Skin of body (tissue), 2 donors: ENCODE measurements around the gene OXT. TPM values are rescaled to one million over a fixed set of nuclear protein-coding genes. Genes with fewer than 3 reads are reported as not detected.
"Not testable (repeated sequence)": the region's sequence is repeated elsewhere in the genome, so short reads cannot be mapped to it uniquely, and the experiment has no call there.

ENCODE experiments used
- DNase-seq: peaks from one replicate; lab custom pipeline; 2025; lab: John Stamatoyannopoulos, UW
- total RNA-seq: library from RNA; depleted of rRNA; stranded (reverse); fragments of >200 nt; gene quantifications from one replicate; pipeline ENCODE4 v1.2.3, GENCODE V29; 2014

OXT gene
- total RNA-seq: not detected

DNA sequence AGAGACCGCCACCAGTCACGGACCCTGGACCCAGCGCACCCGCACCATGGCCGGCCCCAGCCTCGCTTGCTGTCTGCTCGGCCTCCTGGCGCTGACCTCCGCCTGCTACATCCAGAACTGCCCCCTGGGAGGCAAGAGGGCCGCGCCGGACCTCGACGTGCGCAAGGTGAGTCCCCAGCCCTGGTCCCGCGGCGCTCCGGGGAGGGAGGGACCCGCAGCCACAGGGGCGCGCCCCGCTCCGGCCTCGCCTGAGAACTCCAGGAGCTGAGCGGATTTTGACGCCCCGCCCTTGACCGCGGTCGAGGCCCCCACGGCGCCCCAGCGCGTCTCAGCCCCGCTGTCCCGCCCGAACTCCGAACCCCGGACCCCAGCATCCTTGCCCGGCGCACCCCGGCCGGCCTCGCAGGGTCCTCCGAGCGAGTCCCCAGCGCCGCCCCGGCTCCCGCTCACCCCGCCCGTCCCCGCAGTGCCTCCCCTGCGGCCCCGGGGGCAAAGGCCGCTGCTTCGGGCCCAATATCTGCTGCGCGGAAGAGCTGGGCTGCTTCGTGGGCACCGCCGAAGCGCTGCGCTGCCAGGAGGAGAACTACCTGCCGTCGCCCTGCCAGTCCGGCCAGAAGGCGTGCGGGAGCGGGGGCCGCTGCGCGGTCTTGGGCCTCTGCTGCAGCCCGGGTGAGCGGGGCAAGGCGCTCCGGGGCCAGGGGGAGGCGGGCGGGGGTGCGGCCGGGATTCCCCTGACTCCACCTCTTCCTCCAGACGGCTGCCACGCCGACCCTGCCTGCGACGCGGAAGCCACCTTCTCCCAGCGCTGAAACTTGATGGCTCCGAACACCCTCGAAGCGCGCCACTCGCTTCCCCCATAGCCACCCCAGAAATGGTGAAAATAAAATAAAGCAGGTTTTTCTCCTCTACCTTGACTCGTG lies at the start of gene OXT:
TSS of gene OXT (plus strand) at position 11 of the 920 bp plus-strand sequence. CDS start at position 47, 36 bp downstream.
- peak; percentile 37 for DNase-seq

DNA sequence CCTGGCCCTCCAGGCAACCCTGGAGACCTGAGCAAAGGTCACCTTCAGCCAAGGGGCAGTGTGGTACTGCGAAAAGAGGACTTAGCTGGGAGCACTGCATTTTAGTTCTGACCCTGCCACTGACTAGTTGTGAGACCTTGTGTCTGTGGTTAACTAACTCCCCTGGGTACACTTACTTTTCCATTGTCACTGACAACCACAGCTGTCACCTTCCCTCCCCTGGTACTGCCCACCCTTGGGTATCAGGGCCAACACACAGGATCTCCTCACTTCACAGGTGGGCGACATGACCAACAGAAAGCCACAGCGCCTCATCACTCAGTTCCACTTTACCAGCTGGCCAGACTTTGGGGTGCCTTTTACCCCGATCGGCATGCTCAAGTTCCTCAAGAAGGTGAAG lies 49.6 kb upstream of the OXT start:
- DNase-seq: no peak

GRCh38 chr20:3022559-3023490 lies 48.6 kb upstream of the OXT start:
- not testable (repeated sequence) for DNase-seq

DNA sequence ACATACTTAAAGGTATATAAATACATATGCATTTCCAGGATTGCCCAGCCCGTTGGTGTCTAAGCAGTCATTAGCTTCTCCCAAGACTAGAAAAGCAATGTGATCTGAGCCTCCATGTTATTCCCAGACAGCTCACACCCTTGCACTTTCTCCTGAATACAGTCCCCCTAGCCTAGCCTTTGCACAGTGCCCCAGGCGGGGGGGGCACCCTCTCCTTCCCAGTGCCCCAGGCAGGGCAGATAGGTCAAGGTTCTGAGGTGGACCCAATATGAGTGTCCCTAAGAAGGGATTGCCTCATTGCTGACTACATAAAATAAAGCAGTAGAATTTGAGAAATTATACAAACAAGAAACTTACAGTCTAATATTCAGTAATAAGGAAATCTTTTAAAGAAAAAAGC lies 43.4 kb upstream of the OXT start:
- DNase-seq: no peak

DNA sequence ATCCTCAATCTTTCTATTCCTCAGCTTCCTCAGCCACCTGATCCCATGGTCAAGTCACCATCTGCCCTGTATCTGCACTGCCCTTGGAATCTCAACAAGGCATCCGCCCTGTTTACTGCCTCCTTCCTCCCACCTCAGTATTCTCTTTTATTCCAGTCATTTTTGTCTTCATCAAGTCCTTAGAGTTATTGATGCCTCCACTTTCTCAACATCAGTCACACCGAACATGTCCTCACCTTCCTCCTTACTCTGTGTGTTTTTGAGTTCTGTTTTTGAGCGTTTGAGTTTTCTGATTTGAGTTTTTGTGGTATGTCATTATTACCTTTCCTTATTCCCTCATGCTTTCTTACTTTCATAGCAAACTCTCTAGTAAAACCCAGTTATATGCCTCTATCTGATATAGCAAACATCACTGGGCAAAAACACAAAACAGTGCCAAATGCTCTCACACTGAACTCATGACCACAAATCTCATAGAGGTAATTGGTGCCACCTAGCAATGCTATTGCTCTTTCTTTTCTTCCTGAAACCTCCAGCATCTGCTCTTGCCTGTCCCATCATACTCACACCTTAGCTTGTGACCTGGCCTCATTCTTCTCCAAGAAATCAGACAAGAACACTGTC lies 39.8 kb upstream of the OXT start:
- DNase-seq: no peak

DNA sequence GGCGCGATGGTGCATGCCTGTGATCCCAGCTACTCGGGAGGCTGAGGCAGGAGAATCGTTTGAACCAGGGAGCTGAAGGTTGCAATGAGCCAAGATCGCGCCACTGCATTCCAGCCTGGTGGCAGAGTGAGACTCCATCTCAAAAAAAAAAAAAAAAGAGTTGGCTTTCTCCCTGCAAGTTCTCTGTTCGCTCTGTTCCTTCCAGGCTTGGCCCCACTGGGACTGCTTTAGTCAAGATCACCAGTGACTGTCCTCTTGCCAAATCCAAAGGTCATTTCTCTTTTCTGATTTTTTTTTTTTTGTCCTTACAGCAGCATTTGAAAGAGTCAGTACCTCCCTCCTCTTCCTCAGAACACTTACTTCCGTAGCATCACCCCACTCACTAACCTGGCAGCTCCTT lies 38.8 kb upstream of the OXT start:
- no peak for DNase-seq

DNA sequence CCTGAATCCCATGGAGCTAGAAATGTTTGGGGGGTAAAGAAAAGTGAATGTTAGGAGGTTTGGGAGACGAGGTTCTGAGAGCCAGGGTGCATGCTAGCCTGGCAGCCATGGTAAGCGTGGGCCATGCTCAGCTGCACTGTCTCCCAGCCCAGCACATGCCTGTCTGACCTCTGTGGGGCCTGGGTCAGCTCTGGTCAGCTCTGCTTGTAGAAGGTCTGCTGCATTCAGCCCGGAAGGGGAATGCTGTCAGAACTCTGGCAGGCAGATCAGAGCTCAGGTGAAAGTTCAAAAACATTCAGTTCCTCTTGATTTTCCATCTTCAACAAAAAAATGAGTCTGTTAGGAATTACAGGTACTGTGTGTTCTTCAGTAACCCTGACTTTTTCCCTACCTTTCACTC lies 33.8 kb upstream of the OXT start:
- no peak for DNase-seq

GRCh38 chr20:3038454-3038853 lies 33.0 kb upstream of the OXT start:
- DNase-seq: no peak

GRCh38 chr20:3039426-3039825 lies 32.0 kb upstream of the OXT start:
- no peak for DNase-seq

DNA sequence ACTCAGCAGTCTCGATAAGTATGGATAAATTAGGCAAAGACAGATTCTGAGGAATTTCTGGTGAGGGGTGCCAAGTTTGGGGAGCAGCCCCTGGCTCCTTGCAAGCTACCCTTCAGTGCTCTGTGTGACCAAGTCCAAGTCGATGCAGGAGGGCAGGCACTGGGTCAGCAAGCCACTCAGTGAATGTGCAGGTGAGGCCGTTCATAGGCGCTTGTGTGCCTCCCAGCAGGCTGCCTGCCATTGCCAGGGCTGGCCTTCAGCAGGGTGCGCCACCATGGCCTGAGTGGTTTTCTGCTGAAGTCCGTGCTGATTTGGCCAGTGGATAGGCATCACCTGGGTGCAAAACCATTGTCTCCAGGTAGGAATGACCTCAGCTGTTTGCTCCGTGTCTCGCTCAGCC lies 31.3 kb upstream of the OXT start:
- no peak for DNase-seq

GRCh38 chr20:3041854-3042409 lies 29.5 kb upstream of the OXT start:
- DNase-seq: no peak

DNA sequence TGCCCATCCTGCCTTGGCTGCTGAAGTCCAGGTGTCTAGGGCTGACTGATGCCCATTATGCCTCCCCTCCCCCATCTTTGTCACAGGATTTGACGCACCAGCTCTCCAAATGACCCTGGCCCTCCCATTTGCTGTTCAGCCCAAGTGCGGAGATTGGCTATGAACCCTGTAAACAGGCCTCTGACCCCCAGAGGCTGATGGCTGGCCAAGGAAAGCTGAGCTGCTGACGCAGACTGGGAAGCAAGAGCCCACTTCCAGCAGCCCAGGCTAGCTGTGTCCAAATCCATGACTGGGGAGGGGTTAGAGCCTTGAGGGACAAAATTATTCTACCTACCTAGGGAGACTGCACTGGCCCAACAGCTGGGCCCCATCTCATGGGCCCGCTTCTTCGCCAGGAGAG lies 28.8 kb upstream of the OXT start:
- no peak for DNase-seq

- no peak for DNase-seq
Measured at GRCh38 chr20:3043322-3043721, 28.1 kb upstream of the OXT start, which contains the start of gene GNRH2. GNRH2 (plus strand) TSS chr20:3043622; CDS start chr20:3044415, 793 bp downstream.

DNA sequence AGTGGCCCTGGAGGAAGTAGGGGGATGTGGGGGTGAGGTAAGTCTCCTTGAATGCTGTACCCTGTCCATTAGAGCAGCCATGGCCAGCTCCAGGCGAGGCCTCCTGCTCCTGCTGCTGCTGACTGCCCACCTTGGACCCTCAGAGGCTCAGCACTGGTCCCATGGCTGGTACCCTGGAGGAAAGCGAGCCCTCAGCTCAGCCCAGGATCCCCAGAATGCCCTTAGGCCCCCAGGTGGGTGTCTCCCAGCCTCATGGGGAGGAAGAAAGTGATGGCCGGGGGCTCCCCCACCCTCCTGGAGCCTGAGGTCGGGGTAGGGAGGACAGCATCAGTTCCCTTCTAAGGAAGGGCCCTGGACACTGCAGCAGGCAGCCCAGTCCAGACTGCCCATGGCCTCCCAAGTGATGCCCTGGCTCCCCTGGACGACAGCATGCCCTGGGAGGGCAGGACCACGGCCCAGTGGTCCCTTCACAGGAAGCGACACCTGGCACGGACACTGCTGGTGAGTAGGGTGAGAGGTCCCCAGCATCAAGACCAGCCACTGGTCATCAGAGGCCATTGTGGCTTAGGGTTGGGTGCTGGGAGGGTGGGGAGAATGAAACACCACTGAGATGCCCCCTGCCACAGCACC lies 27.0 kb upstream of the OXT start:
- no peak for DNase-seq

DNA sequence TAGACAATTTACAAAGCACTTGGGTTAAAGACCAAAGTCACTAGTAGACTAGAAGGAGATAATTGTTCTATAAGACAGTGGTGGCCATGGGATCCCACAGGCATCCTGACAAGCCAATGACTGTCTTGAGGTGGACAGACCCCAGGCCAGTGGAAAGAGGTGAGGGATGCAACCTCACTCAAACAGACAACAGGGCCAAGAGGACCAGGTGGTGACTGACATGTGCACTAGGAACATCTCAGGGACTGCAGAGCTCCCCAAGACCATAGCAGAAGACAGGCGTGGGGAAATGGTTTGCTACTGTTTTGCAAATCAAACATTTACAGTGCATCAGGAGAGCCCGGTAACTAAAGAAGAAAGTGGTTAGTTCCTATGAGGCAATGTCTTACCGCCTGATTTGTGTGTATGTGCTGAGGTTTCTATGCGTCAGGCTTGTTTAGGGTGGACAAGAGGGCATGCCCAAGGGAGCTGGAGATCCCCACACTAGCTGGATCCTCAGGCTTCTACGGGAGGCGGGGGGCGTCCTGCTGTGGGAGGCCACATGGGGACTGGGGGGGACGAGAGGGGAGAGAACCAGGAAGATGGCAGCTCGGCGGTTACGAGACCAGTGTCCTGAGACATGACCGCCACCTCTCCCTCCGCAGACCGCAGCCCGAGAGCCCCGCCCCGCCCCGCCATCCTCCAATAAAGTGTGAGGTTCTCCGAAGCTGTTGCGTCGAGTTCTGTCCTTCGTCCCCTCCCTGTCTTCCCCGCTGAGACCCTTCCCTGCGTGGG lies 26.2 kb upstream of the OXT start:
- peak; percentile 68 for DNase-seq

DNA sequence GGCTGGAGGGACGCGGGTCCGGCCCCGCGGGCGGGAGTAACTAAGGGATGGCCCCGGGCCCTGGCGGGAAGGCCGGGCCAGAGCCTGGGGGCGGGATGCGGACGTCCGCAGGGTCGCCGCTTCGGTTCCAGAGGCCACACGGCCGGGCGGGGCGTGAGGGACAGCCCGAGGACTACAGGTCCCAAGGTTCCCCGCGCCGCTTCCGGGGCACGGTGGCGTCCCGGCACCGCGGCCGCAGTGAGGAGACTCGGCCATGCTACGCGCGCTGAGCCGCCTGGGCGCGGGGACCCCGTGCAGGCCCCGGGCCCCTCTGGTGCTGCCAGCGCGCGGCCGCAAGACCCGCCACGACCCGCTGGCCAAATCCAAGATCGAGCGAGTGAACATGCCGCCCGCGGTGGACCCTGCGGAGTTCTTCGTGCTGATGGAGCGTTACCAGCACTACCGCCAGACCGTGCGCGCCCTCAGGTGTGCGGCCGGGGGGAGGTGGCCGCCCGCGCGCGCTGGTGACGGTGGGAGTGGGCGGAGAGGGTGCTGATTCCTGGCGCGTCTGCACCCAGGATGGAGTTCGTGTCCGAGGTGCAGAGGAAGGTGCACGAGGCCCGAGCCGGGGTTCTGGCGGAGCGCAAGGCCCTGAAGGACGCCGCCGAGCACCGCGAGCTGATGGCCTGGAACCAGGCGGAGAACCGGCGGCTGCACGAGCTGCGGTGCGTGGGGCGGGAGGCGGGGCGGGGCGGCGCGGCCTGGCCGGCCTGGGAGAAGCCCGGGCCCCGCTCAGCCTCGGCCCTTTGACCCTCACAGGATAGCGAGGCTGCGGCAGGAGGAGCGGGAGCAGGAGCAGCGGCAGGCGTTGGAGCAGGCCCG lies 25.4 kb upstream of the OXT start, which contains the start of gene MRPS26:
TSS of gene MRPS26 (plus strand) at position 237 of the 861 bp plus-strand sequence. CDS start at position 254, 17 bp downstream.
- peak; percentile 86 for DNase-seq

GRCh38 chr20:3046677-3047462 lies 24.6 kb upstream of the OXT start:
- no peak for DNase-seq
